ENCODE results near the gene ATP5F1D. TPM values are rescaled to one million over a fixed set of nuclear protein-coding genes. Genes with fewer than 3 reads are reported as not detected.
A peak's percentile ranks its signal among the peaks of the same experiment; 100 is the strongest.

Gene ATP5F1D
- total RNA-seq, 1 experiment from 2014 or later, result 126 TPM

DNA sequence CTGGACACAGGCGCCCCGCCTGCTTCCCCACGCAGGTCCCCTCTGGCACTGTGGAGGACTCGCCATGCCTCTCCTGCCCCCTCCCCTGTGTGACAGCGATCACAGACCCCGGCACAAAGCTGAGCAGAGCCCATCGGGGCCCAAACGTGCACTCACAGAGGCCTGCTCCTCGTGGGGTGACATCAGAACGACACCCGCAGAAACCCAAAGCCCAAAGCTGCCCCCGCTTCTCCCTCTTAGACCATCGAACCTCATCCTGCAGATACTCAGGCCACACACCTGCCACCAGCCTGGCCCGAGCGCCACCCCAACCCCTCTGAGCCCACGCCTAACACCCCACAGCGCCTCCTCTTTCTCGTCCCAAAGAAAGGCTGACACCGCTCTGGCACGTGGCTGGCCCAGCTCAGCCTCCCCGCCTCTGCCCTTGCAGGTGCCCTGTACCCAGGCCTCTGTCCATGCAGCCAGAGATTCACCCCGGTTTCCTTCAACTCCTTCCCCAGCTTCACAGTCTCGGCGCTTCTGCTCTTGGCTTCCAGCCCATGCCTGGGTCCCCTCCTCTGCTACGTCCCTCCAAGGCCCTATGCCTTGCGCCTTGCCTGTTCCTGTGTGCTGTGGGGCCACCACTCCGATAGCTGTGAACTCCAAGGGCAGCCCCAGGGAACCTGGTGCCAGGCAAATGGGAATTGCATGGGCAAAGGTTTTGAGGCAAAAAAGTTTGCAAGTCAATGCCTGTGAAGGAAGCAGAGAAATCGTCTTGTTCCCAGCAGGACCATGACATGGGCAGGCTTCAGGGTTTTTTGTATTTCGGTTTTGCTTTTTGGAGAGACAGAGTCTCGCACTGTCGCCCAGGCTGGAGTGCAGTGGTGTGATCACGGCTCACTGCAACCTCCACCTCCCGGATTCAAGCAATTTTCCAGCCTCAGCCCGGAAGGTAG lies 2.9 kb upstream of the ATP5F1D start:
- POLR2A ChIA-PET, result interaction anchor here (0.6 to 2.1 kb wide), 2 partner anchors 30 to 56 kb away, joined by 5 to 8 read pairs; partner anchors contain the start of gene CIRBP
- H3K36me3 ChIP-seq (ENCODE audit: control insufficient read depth, insufficient read depth, low read length), result no peaks in the 10 kb centered on the region
- peaks cover 22% of the 10 kb centered on the region for H3K4me1 ChIP-seq
- H3K27me3 ChIP-seq (replicated peaks; ENCODE audit: control insufficient read depth, insufficient read depth, low read length), result no peaks in the 10 kb centered on the region
- CTCF ChIA-PET, result interaction anchor here (0.5 kb wide), 1 partner anchor 174 kb away, joined by 3 read pairs; no protein-coding TSS in a partner anchor
- intact Hi-C loops (cut with micrococcal nuclease; ENCODE audit: unreplicated experiment), result no loop called here
- Mint-ChIP-seq H3K4me1 (ENCODE audit: low read depth, unreplicated experiment) (no peaks in the 10 kb centered on the region), H3K27me3 (ENCODE audit: insufficient read depth, unreplicated experiment) (no peaks in the 10 kb centered on the region), H3K9me3 (ENCODE audit: unreplicated experiment) (no peaks in the 10 kb centered on the region), H3K27ac (ENCODE audit: unreplicated experiment) (peak overlapping the region; percentile 59), H3K4me3 (ENCODE audit: unreplicated experiment) (peak overlapping the region; percentile 76), H3K36me3 (ENCODE audit: insufficient read depth, unreplicated experiment) (peaks cover 13% of the 10 kb centered on the region)
- no peaks in the 10 kb centered on the region for H3K9me3 ChIP-seq
- TF ChIP-seq, protein P1, sequence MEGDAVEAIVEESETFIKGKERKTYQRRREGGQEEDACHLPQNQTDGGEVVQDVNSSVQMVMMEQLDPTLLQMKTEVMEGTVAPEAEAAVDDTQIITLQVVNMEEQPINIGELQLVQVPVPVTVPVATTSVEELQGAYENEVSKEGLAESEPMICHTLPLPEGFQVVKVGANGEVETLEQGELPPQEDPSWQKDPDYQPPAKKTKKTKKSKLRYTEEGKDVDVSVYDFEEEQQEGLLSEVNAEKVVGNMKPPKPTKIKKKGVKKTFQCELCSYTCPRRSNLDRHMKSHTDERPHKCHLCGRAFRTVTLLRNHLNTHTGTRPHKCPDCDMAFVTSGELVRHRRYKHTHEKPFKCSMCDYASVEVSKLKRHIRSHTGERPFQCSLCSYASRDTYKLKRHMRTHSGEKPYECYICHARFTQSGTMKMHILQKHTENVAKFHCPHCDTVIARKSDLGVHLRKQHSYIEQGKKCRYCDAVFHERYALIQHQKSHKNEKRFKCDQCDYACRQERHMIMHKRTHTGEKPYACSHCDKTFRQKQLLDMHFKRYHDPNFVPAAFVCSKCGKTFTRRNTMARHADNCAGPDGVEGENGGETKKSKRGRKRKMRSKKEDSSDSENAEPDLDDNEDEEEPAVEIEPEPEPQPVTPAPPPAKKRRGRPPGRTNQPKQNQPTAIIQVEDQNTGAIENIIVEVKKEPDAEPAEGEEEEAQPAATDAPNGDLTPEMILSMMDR (IDR thresholded peaks at IDR 0.05; ENCODE audit: insufficient read depth in 1 of 2, low read depth in 1 of 2, low read length in 1 of 2, severe bottlenecking in 1 of 2, unreplicated experiment in 1 of 2), result no peak
- BruUV-seq (replicated peaks), result no TSS peak
- H3K4me3 ChIP-seq (ENCODE audit: low read depth, low read length), result peak overlapping the region; percentile 79
- DNase-seq, result no peak

DNA sequence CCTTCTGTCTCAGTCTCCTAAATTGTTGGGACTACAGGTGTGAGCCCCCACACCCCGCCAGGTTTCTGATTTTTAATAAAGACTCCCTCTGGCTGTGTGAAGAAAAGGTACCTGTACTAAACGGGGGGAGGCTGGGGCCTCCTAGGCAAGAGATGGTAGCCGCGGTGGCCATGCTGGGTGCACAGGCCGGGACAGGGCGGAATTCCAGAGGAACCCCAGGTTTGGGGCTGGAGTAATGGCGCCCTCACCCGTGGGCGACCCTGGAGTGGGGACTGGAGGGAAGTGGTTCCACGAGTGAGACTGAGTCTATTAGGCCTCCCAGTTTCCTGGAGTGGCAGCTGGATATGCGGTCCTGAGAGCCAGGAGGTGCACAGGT lies 2.1 kb upstream of the ATP5F1D start:
- H3K4me1 Mint-ChIP-seq (ENCODE audit: low read depth, unreplicated experiment), result no peaks in the 10 kb centered on the region

More for the DNA sequence above, 2.1 kb upstream of the ATP5F1D start:
- POLR2A ChIA-PET, result interaction anchor here (2.1 kb wide), 1 partner anchor 30 kb away, joined by 8 read pairs; the partner anchor contains the start of gene CIRBP
- Mint-ChIP-seq H3K4me3 (ENCODE audit: unreplicated experiment) (peak overlapping the region; percentile 76), H3K27ac (ENCODE audit: unreplicated experiment) (no peak overlapping the region), H3K36me3 (ENCODE audit: insufficient read depth, unreplicated experiment) (peaks cover 13% of the 10 kb centered on the region), H3K27me3 (ENCODE audit: insufficient read depth, unreplicated experiment) (no peaks in the 10 kb centered on the region), H3K9me3 (ENCODE audit: unreplicated experiment) (no peaks in the 10 kb centered on the region)
- DNase-seq, result no peak
- intact Hi-C loops (cut with micrococcal nuclease; ENCODE audit: unreplicated experiment), result no loop called here
- Histone ChIP-seq H3K9me3 (no peaks in the 10 kb centered on the region), H3K36me3 (ENCODE audit: control insufficient read depth, insufficient read depth, low read length) (no peaks in the 10 kb centered on the region), H3K4me3 (ENCODE audit: low read depth, low read length) (no peak overlapping the region), H3K4me1 (peaks cover 29% of the 10 kb centered on the region), H3K27me3 (replicated peaks; ENCODE audit: control insufficient read depth, insufficient read depth, low read length) (no peaks in the 10 kb centered on the region)
- BruUV-seq (replicated peaks), result no TSS peak
- TF ChIP-seq, protein P1 (IDR thresholded peaks at IDR 0.05; ENCODE audit: insufficient read depth in 1 of 2, low read depth in 1 of 2, low read length in 1 of 2, severe bottlenecking in 1 of 2, unreplicated experiment in 1 of 2), result no peak
- CTCF ChIA-PET, result no interaction called here
